GM11168 (cell line): ENCODE results near the gene ZFAND2B.

ENCODE experiments used
- in situ Hi-C: fragments of 300-500 bp; cut with MboI; formaldehyde crosslinking; loops from one replicate; pipeline ENCODE4 v1.12.0; 2022; ENCODE audit warnings: low sequenced_read_pairs; ENCODE audit not compliant: unreplicated experiment

Gene ZFAND2B

DNA sequence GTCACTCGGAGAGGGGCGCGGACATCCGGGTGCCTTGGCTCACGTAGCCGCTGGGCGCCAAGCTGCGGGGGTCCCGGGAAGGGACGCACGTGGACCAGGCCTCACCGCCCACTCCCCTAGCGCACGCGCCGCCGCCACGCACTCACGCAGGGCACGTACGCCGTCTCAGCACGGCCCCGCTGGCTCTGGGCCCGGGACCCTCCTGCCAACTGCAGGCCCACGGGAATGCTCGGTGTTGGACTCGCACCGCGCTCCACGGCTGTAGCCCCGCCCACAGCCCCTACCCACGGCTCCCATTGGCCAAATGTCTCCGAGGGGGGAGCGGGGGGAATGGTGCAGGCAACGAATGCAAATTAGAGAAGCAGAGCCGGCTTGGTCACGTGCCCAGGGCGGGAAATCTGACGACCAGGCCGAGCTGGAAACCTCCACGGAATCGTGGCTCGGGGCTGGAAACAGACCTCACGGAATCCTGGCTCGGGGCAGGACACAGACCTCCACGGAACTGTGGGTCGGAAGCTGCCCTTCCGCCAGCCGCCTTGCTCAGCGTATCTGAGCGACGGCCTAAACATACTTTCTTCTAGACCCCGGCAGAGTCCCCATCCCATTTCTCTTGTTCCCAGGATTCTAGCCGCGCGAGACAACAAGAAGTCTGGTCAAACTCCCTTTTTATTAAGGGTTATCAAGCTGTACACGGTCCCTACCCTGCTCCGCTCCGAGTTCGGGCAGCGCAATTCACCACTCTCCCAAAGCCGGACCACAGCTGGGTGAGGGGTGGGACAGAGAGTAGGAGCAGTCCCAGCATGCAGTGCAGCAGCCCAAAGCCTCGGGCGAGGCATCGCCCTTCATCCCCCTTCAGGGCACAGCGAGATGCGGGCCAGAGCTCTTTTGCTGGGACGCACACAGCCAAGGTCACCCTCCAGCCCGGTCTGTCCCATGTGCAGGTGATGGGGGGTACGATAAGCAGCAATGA, 12.4 kb downstream of the ZFAND2B start, which contains the start of gene ABCB6:
Gene ABCB6 (minus strand): TSS at position 227 of the 970 bp plus-strand sequence. CDS start 285 bp downstream, outside the sequence.
- in situ Hi-C loops, result no loop called here

DNA sequence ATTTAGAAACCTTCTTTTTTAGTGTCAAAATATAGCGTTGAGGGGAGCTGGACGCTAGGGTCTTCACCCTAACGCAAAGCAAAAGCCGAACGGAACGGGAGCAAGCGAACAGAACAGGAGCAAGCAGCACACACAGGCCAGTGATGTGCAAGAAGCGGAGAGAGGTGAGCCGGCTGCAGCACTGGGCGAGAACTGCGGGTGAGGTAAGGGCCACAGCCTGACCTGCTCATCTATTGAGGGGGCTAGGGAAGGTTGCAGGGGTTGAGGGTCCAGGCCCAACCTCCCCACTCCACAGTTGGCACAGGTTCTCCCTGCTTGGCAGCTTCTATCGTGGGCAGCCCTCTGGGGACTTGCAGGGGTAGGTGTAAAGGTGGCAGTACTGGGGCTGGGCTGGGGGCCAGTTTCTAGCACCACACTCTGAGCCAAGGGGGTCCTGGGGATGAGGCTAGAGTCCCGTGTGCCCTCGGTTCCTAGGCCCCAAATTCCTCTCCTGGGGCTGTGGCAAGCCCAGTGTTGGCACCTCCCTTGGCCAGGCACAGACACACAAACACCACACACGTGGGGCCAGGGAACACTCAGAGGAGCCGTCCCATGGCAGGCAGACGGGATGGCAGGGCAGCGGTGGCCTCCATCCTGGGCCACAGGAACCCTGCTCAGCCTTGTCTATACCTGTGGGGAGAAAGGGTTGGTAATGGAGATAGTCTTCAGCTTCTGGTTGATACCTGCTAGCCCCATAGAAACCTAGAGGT, 13.4 kb downstream of the ZFAND2B start:
- in situ Hi-C loops, result no loop called here

DNA sequence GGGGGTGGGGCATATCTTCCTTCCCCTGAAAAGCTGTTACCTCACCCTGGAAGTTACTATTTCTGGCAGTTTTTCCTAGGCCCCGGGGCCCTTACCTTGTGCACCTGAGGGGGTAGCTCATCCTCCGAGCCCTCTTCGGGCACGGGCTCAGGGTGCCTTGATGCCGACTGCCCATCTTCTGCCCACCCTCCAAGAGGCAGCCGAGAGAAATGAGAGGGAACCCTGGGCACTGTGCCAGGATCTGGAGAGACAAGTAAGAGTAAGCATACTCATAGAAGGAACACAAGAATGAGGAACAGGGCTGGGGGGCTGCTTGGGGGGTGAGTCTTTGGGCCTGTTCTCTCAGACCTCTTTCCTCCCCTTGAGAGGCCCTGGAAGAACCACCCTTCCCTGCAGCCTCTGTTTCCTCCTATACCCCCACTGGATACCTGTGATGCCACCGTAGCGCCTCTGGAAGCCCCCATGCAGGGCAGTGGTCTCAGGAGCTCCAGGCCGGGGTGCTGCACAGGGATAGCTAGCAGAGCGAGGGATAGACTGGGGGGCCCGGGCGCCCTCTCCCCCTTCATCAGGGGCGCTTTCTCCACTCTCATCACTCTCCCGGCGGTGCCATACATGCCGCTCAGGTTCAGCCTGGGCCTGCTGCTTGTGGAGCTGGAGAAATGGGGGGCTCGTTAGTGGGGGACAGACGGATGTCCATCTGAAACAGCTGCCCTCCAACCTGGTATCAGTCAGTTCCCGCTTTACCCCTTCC, 14.2 kb downstream of the ZFAND2B start:
- in situ Hi-C loops, result no loop called here

DNA sequence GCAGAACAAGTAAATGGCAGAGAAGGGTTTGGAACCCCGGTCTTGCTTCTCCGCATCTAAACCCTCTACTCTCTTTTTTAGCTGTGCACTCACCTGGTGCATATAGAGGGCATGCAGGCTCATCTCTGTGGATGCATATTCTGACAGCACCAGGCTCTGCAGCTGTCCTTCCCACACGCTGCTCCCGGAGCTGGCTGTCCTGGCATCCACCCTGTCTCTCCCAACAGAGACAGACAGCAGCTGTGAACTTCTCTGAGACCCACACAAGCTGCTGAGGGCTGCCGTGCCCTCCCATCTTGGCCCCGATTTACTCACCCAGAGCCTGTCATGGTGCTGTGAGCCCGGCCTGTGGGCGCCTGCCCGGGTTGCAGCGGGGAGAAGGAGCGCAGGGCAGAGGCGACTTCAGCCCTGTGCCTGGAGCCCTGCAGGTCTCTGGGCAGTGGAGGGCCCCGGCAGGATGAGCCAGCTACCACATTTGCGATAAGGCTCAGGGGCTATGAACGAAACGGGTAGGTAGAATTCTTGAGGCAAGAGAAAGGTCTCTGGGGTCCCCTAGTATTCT, 15.5 kb downstream of the ZFAND2B start:
- in situ Hi-C loops, result no loop called here

DNA sequence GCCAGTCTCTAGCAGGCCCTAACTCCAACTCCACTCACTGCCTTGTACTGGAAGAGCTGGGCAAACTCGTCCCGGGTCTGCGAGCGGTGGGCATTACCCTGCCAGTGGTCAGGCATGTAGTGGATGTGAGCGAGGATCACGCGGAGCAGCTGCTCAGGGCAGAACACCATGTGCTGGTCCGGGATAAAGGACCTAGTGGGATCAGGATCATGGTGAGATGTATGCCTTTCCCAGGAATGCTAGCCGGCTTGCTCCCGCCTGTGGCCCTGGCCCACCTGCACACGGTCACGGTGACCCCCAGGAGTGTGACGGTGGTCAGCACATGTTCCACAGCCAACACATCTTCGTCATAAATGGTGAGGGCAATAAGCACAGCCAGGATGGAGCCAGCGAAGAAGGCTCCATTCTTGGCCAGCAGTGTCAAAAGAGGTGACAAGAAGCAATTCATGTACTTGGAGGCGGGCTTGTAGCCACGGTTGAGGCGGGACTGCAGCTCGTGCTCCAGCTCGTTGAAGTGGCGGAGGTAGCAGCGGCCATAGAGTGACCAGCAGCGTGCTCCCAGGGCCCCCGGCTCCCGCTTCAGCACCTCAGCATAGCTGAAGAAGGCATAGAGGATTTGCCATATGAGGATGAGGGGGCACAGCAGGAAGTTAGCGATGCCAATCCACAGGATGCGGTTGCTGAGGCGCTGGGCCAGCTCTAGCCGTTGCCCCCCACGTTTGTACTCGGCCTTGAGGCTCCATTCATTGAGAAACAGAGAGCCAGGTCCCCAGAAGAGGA, 17.4 kb downstream of the ZFAND2B start:
- in situ Hi-C loops, result no loop called here

DNA sequence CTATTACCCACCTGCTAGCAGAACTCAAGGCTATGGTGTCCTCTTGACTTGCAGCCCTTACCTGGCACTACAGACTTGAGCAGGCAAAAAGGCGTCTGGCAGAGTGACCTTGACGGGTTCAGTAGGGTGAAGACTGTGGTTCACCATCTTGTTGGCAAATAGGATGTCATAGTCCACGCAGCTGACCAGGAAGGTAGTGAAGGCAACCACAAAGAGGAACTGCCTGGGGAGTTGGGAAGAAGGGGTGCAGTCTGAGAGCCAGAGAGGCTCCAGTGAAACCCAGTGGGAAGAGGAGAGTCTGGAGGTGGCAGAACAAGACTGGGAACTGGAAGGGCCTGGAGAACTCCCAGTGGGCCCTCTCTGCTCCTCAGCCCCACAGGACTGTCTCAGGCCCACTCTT, 18.8 kb downstream of the ZFAND2B start:
- in situ Hi-C loops, result no loop called here

DNA sequence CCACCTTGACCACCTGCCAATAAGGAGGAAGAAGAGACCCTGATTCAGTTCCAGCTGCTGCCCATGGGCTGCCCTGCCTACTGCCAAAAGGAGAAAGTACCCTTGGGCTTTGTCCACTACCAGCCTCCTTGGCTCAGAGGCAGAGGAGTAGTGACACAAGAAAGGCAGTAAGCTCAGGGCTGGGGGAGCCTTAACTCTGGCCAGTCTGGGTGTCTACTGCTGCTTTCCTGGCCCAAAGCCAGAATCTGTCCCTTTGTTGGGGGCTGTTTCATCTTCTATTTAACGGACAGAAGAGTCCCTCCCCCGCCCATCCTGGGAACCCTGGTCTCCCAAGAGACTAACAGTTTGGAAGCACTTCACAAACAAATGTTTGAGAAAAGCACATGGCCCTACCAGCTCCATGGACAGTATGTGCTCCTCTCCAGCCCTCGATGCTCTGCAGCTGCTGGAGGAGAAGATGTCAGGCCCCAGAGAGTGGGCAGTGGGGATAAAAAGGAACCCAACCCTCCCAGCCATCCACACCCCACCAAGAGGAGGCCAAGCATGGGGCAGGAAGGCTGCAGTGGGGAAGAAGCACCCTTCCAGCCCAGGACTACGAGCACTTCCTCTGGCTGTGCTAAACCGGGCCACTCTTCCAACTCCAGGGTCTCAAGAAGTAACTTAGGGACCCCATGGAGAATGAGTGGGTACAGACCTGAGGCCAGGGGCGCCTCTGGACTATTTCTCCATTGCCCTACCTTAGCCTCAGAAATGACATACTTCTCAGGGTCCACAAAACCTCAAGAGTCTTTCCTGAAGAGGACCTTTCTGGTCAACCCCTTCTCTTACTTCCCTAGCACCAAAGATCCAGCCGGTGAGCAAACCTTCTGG, 21.7 kb downstream of the ZFAND2B start:
- in situ Hi-C loops, result no loop called here

DNA sequence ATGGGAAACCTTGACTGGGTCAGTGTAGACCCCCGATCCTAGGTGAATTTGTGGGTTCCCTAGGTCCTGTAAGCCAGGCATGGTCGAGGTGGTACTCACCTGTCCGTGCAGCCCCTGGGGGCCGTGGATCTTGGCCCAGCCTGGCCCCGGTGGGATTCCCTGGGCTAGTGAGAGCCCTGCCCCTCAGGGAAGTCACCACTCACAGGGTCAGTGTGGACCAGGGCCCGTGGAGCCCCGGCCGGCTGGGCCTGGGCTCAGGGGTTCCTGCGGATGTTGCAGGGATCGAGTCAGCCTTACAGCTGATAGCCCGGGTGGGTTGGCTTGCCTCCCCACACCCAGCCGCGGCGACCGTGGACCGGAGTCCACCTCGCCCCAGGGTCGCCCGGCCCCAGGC, 22.3 kb downstream of the ZFAND2B start:
- in situ Hi-C loops, result no loop called here

DNA sequence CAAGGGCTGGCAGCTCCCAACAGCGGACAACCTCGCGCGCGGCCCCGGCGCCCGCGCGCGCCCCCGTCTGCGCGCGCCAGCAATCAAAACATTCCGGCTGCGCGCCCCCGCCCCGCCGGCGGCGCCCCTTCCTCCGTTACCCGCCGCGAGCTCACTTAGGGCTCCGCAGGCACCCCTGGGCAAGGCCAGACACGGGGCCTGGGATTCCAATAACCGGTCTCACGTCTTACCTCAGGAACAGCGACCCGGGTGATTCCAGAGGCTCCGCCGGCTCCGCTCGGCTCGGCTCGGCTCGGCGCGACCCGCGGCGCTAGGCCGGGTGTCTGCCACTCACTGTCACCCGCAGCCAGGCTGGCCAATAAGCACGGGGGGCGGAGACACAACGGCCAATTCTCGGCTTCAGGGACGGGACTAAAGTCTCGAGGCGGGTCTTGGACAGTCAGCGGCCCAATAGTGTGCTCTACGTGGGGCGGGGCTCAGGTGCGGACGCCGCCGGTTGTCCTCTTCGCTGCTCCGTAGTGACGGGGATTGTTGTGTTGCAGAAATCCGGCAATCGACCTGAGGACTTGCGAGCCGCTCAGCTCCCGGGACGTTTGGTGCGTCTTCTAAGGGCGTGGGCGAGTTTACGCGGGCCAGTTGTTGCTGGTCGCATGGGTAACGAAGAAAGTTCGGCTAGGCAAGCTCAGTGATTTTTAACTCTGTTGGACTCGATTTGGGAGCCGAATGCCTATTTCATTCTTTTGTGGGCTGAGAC, 22.9 kb downstream of the ZFAND2B start, which contains the start of the genes ANKZF1 and ATG9A:
Gene ANKZF1 (plus strand): TSS at position 502 of the 754 bp plus-strand sequence. CDS start 452 bp downstream, outside the sequence.
Gene ATG9A (minus strand): TSS at position 332 of the 754 bp plus-strand sequence. CDS start 1,612 bp downstream, outside the sequence.
- in situ Hi-C loops, result no loop called here

DNA sequence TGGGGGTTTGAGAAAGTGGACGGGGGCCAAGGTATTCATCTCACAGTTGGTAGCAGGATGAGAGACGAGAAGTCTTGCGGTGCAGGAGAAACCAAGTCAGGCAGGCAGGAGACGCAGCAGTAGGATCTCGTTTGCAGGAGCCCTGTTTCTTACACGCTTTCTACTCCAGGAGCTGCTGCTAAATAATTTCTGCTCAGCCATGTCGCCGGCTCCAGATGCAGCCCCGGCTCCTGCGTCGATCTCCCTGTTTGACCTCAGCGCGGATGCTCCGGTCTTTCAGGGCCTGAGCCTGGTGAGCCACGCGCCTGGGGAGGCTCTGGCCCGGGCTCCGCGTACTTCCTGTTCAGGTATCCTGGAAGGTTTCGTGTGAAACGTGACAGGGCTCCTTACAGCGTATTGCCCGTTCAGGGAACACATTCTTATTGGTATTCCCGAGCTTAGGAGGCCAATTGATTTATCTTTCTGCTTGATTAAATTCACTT, 23.5 kb downstream of the ZFAND2B start:
- in situ Hi-C loops, result no loop called here

DNA sequence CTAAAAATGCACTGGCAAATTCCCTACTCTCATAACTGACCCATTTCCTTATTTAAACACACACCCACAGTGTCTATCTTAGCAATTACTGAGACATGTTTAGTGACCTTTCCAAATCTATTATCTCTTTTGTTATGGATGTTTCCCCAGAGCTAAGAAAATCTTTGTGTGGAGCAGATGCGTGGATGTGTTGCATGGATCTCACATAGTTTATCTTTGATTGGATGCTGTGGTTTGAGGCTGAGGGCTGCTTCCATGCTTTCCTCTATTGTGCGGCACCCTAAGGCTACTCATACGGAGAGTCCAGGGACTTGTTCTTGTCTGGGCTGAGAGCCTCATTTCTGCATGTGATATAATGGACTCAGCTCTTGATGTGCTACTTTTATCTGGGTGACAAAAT, 27.7 kb downstream of the ZFAND2B start:
- in situ Hi-C loops, result no loop called here

DNA sequence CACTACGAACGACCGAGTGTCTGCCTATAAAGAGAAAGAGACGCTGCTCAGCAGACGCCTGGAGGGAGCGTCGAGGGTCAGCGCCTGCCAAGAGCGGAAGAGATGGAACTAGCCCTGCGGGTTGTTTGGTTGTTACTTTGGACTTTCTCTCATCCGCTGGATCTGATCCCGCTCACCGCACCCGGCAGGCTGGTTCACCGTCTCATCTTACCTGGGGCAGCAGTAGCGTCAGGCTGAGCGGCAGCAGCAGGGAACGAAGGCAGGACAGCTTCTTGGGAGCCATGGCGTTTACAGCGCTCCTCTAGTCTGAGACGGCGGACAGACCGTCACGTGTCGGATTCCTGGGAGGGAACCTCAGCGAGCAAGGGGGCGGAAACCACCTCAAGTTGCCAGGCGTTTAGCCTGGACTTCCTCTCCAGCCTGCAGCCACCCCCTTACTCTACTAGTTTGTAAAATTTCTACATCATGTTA, 36.7 kb downstream of the ZFAND2B start:
- in situ Hi-C loops, result no loop called here

DNA sequence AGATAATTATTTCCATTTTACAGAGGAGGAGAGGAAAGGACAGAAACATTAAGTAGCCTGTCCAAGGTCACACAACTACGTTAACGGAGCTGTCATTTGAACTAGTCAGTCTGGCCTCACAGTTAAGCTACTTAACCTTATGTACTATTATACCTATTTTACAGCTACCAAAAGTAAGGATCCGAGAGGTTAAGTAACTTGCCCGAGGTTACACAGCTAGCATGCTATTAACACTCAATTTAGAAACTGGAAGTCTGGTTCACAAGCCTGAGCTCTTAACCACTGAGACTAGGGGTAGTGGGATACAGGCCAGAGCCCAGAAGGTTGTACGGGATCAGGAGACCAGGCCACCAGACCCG, 38.2 kb downstream of the ZFAND2B start:
- in situ Hi-C loops, result no loop called here

DNA sequence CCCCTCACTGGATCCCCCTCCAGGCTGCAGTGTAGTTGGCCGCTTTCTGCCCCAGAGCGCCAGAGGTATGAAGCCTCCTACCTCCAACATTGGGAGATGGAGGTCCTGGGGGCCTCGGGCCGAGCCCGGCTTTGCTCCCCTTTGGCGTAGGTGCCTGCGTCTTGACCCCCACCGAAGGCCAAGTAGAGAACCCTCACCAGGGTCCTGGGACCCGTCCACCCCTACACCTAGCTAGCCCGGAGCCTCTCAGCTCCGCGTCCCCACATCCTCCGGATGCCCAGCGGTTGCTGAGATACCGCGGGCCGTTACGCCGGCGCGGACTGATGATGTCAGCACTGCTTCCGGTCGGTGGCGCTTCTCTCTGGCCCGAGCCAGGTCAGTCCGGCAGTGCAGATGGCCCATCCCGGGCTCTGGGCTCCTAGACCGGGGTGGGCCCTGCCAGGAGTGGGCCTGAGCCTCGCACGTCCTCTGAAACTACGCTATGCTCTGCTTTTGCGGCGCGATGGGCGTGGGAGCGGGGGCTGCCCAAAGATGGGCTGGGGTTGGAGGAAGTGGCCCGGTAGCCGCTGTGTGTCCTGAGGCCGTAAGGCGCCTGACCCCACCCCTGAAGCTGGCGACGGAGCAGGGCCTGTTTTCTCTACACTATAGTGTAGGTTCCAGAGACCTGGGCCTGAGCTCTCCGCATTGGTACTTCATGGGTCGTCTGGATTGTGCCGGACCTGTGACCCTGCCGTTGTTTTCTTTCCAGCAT, 38.7 kb downstream of the ZFAND2B start, which contains the start of the genes GLB1L and STK16:
Gene GLB1L (minus strand): TSS at position 297 of the 751 bp plus-strand sequence. CDS start 1,871 bp downstream, outside the sequence.
Gene STK16 (plus strand): TSS at position 332 of the 751 bp plus-strand sequence. CDS start 521 bp downstream, outside the sequence.
- in situ Hi-C loops, result no loop called here

DNA sequence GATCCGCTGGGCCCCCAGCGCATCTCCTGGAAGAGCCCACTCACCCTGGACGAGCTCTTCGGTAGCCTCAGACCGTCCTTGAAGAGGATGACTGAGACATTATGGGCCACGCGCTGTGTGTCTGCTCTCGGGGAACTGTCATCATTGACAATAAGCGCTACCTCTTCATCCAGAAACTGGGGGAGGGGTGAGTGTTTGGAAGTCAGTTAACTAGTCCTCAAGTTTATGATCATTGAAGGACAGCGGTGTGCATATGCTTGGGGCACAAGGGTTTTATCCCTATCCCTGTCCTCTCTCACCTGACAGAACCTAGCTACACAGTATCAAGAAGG, 39.3 kb downstream of the ZFAND2B start:
- in situ Hi-C loops, result no loop called here

DNA sequence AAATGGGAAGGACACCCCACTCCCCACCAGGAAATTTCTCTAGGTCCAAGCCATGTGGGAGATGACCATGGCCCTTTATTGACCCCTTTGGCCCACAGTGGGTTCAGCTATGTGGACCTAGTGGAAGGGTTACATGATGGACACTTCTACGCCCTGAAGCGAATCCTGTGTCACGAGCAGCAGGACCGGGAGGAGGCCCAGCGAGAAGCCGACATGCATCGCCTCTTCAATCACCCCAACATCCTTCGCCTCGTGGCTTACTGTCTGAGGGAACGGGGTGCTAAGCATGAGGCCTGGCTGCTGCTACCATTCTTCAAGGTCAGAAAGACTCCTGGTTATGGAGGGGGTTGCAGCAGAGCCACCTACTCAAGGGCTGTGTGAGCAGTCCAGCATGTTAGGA, 40.0 kb downstream of the ZFAND2B start:
- in situ Hi-C loops, result no loop called here
